GM19099 (cell line): ENCODE measurements around the gene KIF13A.

Source experiments
- POLR2A ChIP-seq: IDR thresholded peaks from 3 replicates; pipeline ENCODE4 v1.6.1; 2011; ENCODE audit warnings: low read depth; ENCODE audit not compliant: insufficient read length; ENCODE audit errors: extremely low read depth

The KIF13A gene

DNA sequence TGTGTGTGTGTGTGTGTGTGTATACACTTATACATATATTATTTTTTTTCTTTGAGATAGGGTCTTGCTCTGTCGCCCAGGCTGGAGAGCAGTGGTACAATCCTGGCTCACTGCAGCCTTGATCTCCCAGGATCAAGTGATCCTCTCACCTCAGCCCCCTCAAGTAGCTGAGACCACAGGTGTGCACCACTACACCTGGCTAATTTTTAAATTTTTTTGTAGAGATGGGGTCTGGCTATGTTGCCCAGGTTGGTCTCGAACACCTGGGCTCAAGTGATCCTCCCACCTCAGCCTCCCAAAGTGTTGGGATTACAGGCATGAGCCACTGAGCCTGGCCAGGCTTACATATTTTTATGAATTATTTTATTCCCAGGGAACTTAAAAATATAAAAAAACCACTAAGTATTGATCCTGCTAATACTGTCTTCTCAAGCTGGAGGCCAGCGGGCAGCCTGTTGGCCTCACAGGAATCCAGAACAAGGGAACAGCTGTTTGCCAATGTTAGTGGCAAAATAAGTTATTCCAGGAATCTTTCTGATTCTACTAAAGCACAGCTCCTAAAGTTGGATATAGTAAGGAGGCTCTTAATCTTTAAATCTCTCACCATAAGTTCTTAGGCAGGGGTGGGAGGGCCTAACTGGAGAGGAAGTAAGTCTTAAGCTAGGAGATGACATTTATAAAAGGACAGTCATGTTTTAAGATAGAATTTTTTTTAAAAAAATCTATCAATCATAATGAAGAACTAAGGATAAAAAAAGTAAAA is 145.2 kb downstream of the KIF13A start:
- TF ChIP-seq POLR2A: no peak

DNA sequence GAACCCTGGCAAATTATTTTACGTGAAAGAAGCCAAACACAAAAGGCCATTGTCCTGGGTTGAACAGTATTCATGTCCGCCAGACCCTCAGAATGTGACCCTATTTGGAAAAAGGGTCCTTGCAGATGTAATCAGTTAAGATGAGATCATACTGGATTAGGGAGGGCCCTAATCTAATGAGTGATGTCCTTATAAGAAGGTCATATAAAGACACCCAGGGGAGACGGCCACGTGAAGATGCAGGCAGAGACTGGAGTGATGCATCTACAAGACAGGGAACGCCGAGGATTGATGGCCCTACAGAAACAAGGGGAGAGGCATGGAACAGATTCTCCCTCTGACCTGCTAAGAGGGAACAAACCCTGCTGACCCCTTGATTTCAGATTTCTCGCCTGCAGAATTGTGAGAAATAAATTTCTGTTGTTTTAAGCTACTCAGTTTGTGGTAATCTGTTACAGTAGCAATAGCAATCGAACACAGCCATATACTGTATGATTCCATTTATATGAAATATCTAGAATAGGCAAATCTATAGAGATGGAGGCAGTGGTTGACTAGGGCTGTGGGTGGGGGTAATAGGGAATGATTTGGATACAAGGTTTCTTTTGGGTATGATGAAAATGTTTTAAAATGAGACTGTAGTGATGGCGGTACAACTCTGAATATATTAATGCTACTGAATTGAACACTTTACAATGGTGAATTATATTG is 147.8 kb downstream of the KIF13A start:
- no peak for TF ChIP-seq POLR2A

DNA sequence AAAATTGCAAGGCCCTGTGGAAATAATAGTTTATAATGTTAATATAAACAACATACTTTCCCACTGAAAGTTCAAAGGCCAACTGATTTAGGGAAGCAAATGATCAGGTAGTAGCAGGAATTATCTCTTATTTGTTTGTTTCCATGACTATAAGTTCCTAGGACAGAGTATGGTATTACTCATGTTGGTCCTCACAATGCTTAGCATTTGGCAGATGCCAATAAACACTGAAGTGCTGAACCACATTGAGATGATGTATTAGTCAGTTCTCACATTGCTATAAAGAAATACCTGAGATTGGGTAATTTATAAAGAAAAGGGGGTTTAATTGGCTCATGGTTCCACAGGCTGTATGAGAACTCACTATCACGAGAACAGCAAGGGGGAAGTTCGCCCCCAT is 151.1 kb downstream of the KIF13A start:
- TF ChIP-seq POLR2A: no peak

DNA sequence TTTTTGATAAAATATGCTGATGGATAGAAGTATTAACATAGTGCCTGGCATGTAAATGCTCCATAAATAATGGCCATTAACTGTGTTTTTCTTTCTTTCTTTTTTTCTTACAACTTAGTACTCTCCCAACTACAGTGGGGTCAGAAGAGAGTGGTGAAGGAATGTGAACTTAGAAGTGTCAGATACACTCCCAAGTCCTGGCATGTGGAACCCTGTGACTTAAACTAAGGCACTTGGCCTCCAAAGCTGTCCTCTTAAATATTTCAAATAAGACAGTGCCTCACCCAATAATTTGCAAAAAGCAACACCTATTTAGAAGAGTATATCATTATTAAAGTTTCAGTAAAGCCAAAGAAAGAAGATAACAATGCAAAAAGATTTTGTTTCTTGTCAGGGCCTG is 151.7 kb downstream of the KIF13A start:
- TF ChIP-seq POLR2A: no peak

- no peak for TF ChIP-seq POLR2A
Measured at GRCh38 chr6:17831135-17831534, 156.3 kb downstream of the KIF13A start.

GRCh38 chr6:17829905-17830304 is 157.5 kb downstream of the KIF13A start:
- TF ChIP-seq POLR2A: no peak

DNA sequence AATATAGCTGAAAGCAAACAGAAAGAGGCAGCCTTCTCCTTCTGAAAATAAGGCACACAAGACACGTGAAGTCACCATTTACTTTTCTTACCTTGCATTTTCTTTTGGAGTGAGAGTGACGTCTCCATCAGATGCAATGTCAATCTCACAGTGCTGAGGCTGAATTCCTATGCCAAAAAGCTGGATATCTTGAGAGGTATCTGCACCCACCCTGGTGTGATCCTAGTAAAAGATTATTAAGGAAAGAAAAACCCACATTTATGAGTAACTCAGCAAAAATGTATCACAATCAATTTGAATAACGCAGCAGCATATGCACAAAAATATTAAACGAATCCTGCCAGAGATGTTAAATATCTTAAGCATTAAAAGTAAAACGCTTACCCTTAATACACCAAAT is 159.3 kb downstream of the KIF13A start:
- TF ChIP-seq POLR2A: no peak

GRCh38 chr6:17826301-17826700 is 161.1 kb downstream of the KIF13A start:
- TF ChIP-seq POLR2A: no peak

- TF ChIP-seq POLR2A: no peak
Measured at GRCh38 chr6:17820055-17820454, 167.4 kb downstream of the KIF13A start.

DNA sequence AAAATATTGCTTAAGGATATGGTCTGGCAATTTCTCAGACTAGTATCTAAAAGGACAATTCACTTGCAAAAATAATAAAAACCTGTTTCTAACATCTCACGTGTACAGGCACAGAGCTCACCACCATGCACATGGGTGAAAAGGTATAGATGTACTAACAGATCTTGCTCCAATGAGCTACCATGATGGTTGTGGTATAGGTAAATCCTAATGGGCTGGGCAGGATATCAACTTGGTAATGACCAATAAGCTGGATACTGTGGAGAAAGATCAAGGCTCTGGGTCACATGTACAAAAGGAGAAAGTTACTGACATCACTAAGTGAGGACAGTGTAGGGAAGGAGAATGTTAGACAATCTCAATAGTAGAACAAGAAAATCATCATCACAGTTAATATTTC is 169.7 kb downstream of the KIF13A start:
- TF ChIP-seq POLR2A: no peak

DNA sequence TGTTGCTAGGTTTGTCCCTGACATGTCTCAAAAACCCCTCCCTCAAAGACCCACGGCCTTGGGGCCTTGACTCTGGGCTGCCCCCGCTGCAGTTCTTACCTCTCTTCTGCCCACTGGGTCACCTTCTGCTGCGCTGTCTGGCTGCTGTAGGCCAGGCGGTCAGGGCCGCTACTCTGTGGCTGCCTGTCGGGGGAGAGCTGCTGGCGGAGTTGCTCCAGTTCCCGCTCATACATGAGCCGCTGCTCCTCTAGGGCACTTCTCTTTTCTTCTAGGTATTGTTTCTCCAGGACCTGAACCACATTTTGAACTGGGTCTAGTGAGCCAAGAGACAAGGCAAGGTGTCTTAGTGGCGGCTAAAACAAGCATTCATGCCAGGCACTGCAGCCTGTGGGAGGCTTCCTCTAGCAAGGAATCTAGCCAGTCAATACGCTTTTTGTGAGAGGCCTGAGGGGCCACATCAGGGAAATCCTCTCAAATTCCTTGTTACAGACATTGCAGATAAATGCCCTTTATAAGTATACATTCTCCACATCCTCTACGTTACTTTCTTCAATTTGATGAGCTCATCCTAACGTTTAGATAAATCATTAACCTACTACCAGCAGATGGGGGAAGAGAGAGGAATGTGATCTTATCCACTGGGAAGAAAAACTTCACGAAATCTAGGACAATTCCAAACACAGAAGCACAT is 170.4 kb downstream of the KIF13A start:
- TF ChIP-seq POLR2A: no peak

DNA sequence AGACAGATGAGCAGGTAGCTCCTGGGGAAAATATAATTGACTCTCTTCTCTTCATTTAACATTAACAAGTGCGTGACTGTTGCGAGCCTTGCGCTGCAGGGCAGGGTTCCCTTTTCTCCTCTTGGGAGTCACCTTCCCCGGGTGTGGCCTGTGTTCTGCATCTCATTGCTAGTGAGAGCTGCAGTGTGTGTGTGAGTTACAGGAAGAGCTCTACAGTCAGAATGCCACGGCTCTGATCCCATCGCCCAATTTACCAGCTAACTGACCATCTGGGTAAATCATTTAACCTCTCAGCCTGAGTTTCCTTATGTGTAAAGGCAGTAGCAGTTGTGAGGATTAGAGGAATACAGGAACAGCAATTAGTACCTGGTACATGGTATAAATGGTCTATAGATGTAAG is 173.9 kb downstream of the KIF13A start:
- no peak for TF ChIP-seq POLR2A

- no peak for TF ChIP-seq POLR2A
Measured at GRCh38 chr6:17812311-17812710, 175.1 kb downstream of the KIF13A start.

DNA sequence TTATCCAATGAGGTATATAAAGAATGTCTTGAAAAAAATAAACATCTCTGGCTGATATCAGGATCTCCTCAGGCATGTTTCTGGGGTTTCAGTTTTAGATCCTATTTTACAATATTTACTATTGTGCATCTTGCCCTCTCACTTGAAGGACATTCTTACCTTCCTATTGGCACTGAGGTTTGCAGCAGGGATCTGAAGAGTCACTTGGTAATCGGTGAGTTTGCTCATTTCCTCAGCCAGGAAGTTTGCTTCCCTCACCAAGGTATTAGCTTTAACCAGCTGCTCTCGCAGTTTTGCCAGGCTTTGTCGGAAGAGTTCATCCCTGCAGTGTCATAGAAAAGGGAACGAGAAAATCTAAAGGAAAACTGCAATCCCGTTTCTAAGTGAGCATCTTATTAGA is 178.8 kb downstream of the KIF13A start:
- no peak for TF ChIP-seq POLR2A

- no peak for TF ChIP-seq POLR2A
Measured at GRCh38 chr6:17803409-17803808, 184.0 kb downstream of the KIF13A start.
